Stimulated activated CD4-positive, alpha-beta T cell treated with anti-CD3 and anti-CD28 coated beads, Interleukin-4, amount 100 ng/mL, for 1 hour (primary cell): ENCODE measurements around the gene SMTNL2.
"Not testable (repeated sequence)": the region's sequence is repeated elsewhere in the genome, so short reads cannot be mapped to it uniquely, and the experiment has no call there.

Experiments
- DNase-seq: peaks from one replicate; pipeline ENCODE4 v3.0.0-alpha.2; 2020

SMTNL2 gene

GRCh38 chr17:4587803-4588202, 3.5 kb downstream of the SMTNL2 start:
- DNase-seq, result no peak

GRCh38 chr17:4588391-4588790, 4.1 kb downstream of the SMTNL2 start:
- no peak for DNase-seq

GRCh38 chr17:4588898-4589625, 4.7 kb downstream of the SMTNL2 start:
- no peak for DNase-seq

- DNase-seq, result not testable (repeated sequence)
These were observed 5.7 kb downstream of the SMTNL2 start for GRCh38 chr17:4590042-4590441.

GRCh38 chr17:4590981-4591453, 6.7 kb downstream of the SMTNL2 start:
- DNase-seq, result no peak

GRCh38 chr17:4591529-4591928, 7.2 kb downstream of the SMTNL2 start:
- DNase-seq, result no peak

GRCh38 chr17:4592240-4593005, 8.1 kb downstream of the SMTNL2 start:
- no peak for DNase-seq

GRCh38 chr17:4593021-4593421, 8.7 kb downstream of the SMTNL2 start:
- no peak for DNase-seq

- no peak for DNase-seq
These were observed 10.1 kb downstream of the SMTNL2 start for GRCh38 chr17:4594406-4594805.

- peak; percentile 50 for DNase-seq
These were observed 10.8 kb downstream of the SMTNL2 start for GRCh38 chr17:4594931-4595684.

- not testable (repeated sequence) for DNase-seq
These were observed 11.5 kb downstream of the SMTNL2 start for GRCh38 chr17:4595685-4596342.

- no peak for DNase-seq
These were observed 12.5 kb downstream of the SMTNL2 start for GRCh38 chr17:4596636-4597380.

- no peak for DNase-seq
These were observed 13.6 kb downstream of the SMTNL2 start for GRCh38 chr17:4597975-4598374.

- DNase-seq, result no peak
These were observed 14.6 kb downstream of the SMTNL2 start for GRCh38 chr17:4598776-4599504.

GRCh38 chr17:4599505-4600281, 15.4 kb downstream of the SMTNL2 start:
- no peak for DNase-seq

GRCh38 chr17:4600563-4600962, 16.2 kb downstream of the SMTNL2 start:
- DNase-seq, result no peak

GRCh38 chr17:4601326-4601725, 17.0 kb downstream of the SMTNL2 start:
- no peak for DNase-seq

- no peak for DNase-seq
These were observed 17.7 kb downstream of the SMTNL2 start for GRCh38 chr17:4602041-4602440.

GRCh38 chr17:4604111-4604644, 19.8 kb downstream of the SMTNL2 start:
- no peak for DNase-seq

- DNase-seq, result not testable (repeated sequence)
These were observed 20.4 kb downstream of the SMTNL2 start for GRCh38 chr17:4604736-4605135.
